H1 (cell line): ENCODE data around the gene TWIST2. TPM values are rescaled to one million over a fixed set of nuclear protein-coding genes. Genes with fewer than 3 reads are reported as not detected.

Experiments
- CTCF ChIA-PET: fragments of 300-600 bp; sonication (Branson Sonifier 250); formaldehyde crosslinking; loops from one replicate; lab custom pipeline; 2021; ENCODE audit not compliant: partially characterized antibody; lab: Charles Lee
- POLR2A ChIA-PET: fragments of 300-600 bp; sonication (Branson Sonifier 250); formaldehyde crosslinking; loops from one replicate; lab custom pipeline; 2021; ENCODE audit warnings: inconsistent platforms; ENCODE audit not compliant: partially characterized antibody; lab: Charles Lee
- DNase-seq, 2 experiments: peaks; one replicate each; pipeline versions ENCODE4 v3.0.0 to v3.0.0-alpha.2; 2010 to 2022; ENCODE audit warnings: low spot score in 2 of 2, low read depth in 1 of 2, mixed read lengths in 1 of 2
- FAIRE-seq: peaks from 2 replicates; lab custom pipeline; 2011; peaks lifted over from hg19 to GRCh38; lab: Jason Lieb, UNC
- H2AFZ ChIP-seq: 2 replicates; pipeline ENCODE4 v1.8.1; 2012; ENCODE audit warnings: low read length, inconsistent platforms
- H2AK5ac ChIP-seq: 2 replicates; pipeline ENCODE4 v1.6.1; 2013; ENCODE audit warnings: low read depth, low read length
- H2BK120ac ChIP-seq: replicated peaks from 2 replicates; pipeline ENCODE3; 2013; ENCODE audit warnings: low read depth, low read length, inconsistent platforms
- H2BK12ac ChIP-seq: 2 replicates; pipeline ENCODE4 v1.6.1; 2013; ENCODE audit warnings: low read depth, low read length
- H2BK15ac ChIP-seq: 2 replicates; pipeline ENCODE4 v1.6.1; 2013; ENCODE audit warnings: low read length
- H2BK20ac ChIP-seq: 2 replicates; pipeline ENCODE4 v1.6.1; 2013; ENCODE audit warnings: low read length
- H2BK5ac ChIP-seq: 2 replicates; pipeline ENCODE4 v1.6.1; 2013; ENCODE audit warnings: low read depth, low read length
- H3K14ac ChIP-seq: 2 replicates; pipeline ENCODE4 v1.6.1; 2013; ENCODE audit warnings: inconsistent platforms; ENCODE audit not compliant: insufficient read length
- H3K18ac ChIP-seq: 2 replicates; pipeline ENCODE4 v1.6.1; 2013; ENCODE audit warnings: low read length; ENCODE audit errors: extremely low read depth
- H3K23ac ChIP-seq: 2 replicates; pipeline ENCODE4 v1.6.1; 2013; ENCODE audit warnings: inconsistent platforms; ENCODE audit not compliant: insufficient read length
- H3K23me2 ChIP-seq: 2 replicates; pipeline ENCODE4 v1.6.1; 2013; ENCODE audit warnings: low read depth, low read length
- H3K27ac ChIP-seq: 2 replicates; pipeline ENCODE4 v1.6.1; 2011; ENCODE audit warnings: low read depth, low read length, inconsistent platforms
- H3K27me3 ChIP-seq, 4 experiments: replicated peaks in 1 of 4; 1 replicate in 1 of 4; 2 replicates in 3 of 4; pipeline versions ENCODE4 v1.6.1 to v1.8.1; 2011 to 2013; ENCODE audit warnings: low read length in 3 of 4, mild to moderate bottlenecking in 3 of 4, inconsistent platforms in 2 of 4, mixed read lengths in 2 of 4, moderate library complexity in 1 of 4; ENCODE audit not compliant: control insufficient read depth in 3 of 4, insufficient read depth in 3 of 4; ENCODE audit errors: extremely low read depth in 1 of 4
- H3K36me3 ChIP-seq, 4 experiments: 2 replicates each; pipeline versions ENCODE4 v1.6.1 to v1.8.1; 2011 to 2013; ENCODE audit warnings: mild to moderate bottlenecking in 4 of 4, low read length in 3 of 4, moderate library complexity in 2 of 4, control low read depth in 1 of 4, inconsistent platforms in 1 of 4; ENCODE audit not compliant: insufficient read depth in 4 of 4, control insufficient read depth in 2 of 4
- H3K4ac ChIP-seq: replicated peaks from 2 replicates; pipeline ENCODE3; 2013; ENCODE audit warnings: low read length, low read depth, mixed read lengths, inconsistent platforms; ENCODE audit not compliant: insufficient read length
- H3K4me1 ChIP-seq, 4 experiments: replicated peaks in 1 of 4; 1 replicate in 1 of 4; 2 replicates in 3 of 4; pipeline versions ENCODE4 v1.6.1 to v1.8.1; 2011 to 2013; ENCODE audit warnings: low read length in 3 of 4, inconsistent platforms in 2 of 4, mixed read lengths in 1 of 4; ENCODE audit not compliant: insufficient read depth in 4 of 4, control insufficient read depth in 3 of 4
- H3K4me2 ChIP-seq, 2 experiments: 2 replicates each; pipeline versions ENCODE4 v1.6.1 to v1.8.1; 2011 to 2013; ENCODE audit warnings: low read depth in 2 of 2, low read length in 2 of 2, control low read depth in 1 of 2, inconsistent platforms in 1 of 2, mild to moderate bottlenecking in 1 of 2; ENCODE audit not compliant: insufficient read depth in 1 of 2
- H3K4me3 ChIP-seq, 4 experiments: fragments of 200-600, 300-600 bp in 1 of 4; sonication (generic), shearing (Covaris generic), sonication (Bioruptor Twin) in 1 of 4; 2 replicates each; pipeline versions ENCODE4 v1.5.1 to v1.8.1; 2011 to 2016; ENCODE audit warnings: low read length in 4 of 4, low read depth in 3 of 4, control low read depth in 2 of 4, inconsistent platforms in 2 of 4, mild to moderate bottlenecking in 2 of 4, mixed read lengths in 1 of 4, moderate library complexity in 1 of 4; ENCODE audit not compliant: insufficient read depth in 2 of 4; ENCODE audit errors: extremely low read depth in 1 of 4
- H3K56ac ChIP-seq: replicated peaks from 2 replicates; pipeline ENCODE3; 2013; ENCODE audit warnings: low read depth, mild to moderate bottlenecking, mixed read lengths, low read length, inconsistent platforms; ENCODE audit not compliant: insufficient read length
- H3K79me1 ChIP-seq: 2 replicates; pipeline ENCODE4 v1.6.1; 2013; ENCODE audit warnings: low read depth, low read length, control low read depth
- H3K79me2 ChIP-seq, 2 experiments: 2 replicates each; pipeline versions ENCODE4 v1.6.1 to v1.8.1; 2012 to 2013; ENCODE audit warnings: low read length in 2 of 2, mild to moderate bottlenecking in 2 of 2, inconsistent platforms in 1 of 2; ENCODE audit not compliant: insufficient read depth in 2 of 2, control insufficient read depth in 1 of 2
- H3K9ac ChIP-seq, 4 experiments: replicated peaks in 1 of 4; 1 replicate in 1 of 4; 2 replicates in 3 of 4; pipeline versions ENCODE4 v1.6.1 to v1.8.1; 2011 to 2013; ENCODE audit warnings: low read depth in 3 of 4, low read length in 3 of 4, control low read depth in 2 of 4, mild to moderate bottlenecking in 2 of 4, moderate library complexity in 2 of 4, inconsistent platforms in 1 of 4; ENCODE audit errors: extremely low read depth in 1 of 4
- H3K9me3 ChIP-seq, 2 experiments: 2 replicates each; pipeline versions ENCODE4 v1.6.1 to v1.8.1; 2012 to 2013; ENCODE audit warnings: mild to moderate bottlenecking in 2 of 2, moderate library complexity in 2 of 2, control low read depth in 1 of 2, inconsistent platforms in 1 of 2, low read depth in 1 of 2, low read length in 1 of 2, mixed read lengths in 1 of 2; ENCODE audit not compliant: insufficient read depth in 2 of 2
- H4K20me1 ChIP-seq, 2 experiments: replicated peaks in 1 of 2; 2 replicates each; pipeline versions ENCODE3 to v1.8.1; 2011 to 2013; ENCODE audit warnings: inconsistent platforms in 2 of 2, low read length in 2 of 2, mild to moderate bottlenecking in 1 of 2; ENCODE audit not compliant: insufficient read depth in 2 of 2, control insufficient read depth in 1 of 2
- H4K5ac ChIP-seq: 2 replicates; pipeline ENCODE4 v1.6.1; 2013; ENCODE audit warnings: low read length, low read depth, mixed read lengths, inconsistent platforms; ENCODE audit not compliant: insufficient read length
- H4K8ac ChIP-seq: 2 replicates; pipeline ENCODE4 v1.8.0; 2013; ENCODE audit warnings: mild to moderate bottlenecking, moderate library complexity, low read length, inconsistent platforms; ENCODE audit not compliant: insufficient read depth; ENCODE audit errors: extremely low read depth
- H4K91ac ChIP-seq: replicated peaks from 2 replicates; pipeline ENCODE3; 2013; ENCODE audit warnings: low read length, mixed read lengths, inconsistent platforms; ENCODE audit not compliant: insufficient read length
- KDM4A ChIP-seq: IDR thresholded peaks from one replicate; pipeline ENCODE4 v1.7.1; 2012; ENCODE audit warnings: low read depth, mild to moderate bottlenecking, moderate library complexity, low read length, inconsistent platforms; ENCODE audit not compliant: severe bottlenecking
- KDM5A ChIP-seq: fragments of 200-600 bp; IDR thresholded peaks from 2 replicates; pipeline ENCODE4 v1.7.1; 2012; ENCODE audit warnings: mild to moderate bottlenecking, low read length, inconsistent platforms, mixed read lengths
- POLR2A ChIP-seq, 2 experiments: IDR thresholded peaks; 1 replicate in 1 of 2; 2 replicates in 1 of 2; pipeline ENCODE4 v1.6.1; 2011; ENCODE audit warnings: low read depth in 2 of 2, low read length in 2 of 2, mild to moderate bottlenecking in 2 of 2; ENCODE audit errors: control extremely low read depth in 1 of 2
- POLR2AphosphoS5 ChIP-seq: IDR thresholded peaks from 2 replicates; pipeline ENCODE4 v1.6.1; 2011; ENCODE audit warnings: low read depth, low read length
- RNF2 ChIP-seq: fragments of 200-900, 300-1000 bp; sonication (generic); IDR thresholded peaks from 2 replicates; pipeline ENCODE4 v1.7.1; 2016; ENCODE audit warnings: borderline replicate concordance, low read depth, mild to moderate bottlenecking, antibody characterized with exemption, low read length; ENCODE audit not compliant: poor library complexity, severe bottlenecking; ENCODE audit errors: missing control alignments
- SIRT6 ChIP-seq: IDR thresholded peaks from one replicate; pipeline ENCODE4 v1.7.1; 2012; ENCODE audit warnings: low read length, inconsistent platforms
- SP1 ChIP-seq: IDR thresholded peaks from 2 replicates; pipeline ENCODE4 v1.6.1; 2011; ENCODE audit warnings: low read depth, low read length
- TBP ChIP-seq: IDR thresholded peaks from 2 replicates; pipeline ENCODE4 v1.6.1; 2011; ENCODE audit warnings: low read depth, low read length, improper control_type of control experiment
- YY1 ChIP-seq: IDR thresholded peaks from 2 replicates; pipeline ENCODE4 v1.6.1; 2011; ENCODE audit warnings: low read depth, mild to moderate bottlenecking, low read length
- WGBS, 2 experiments: shearing (Covaris generic) in 1 of 2; methylation state at CpG; one replicate each; pipeline versions ENCODE4 v1.1.6 to v1.1.7; 2013 to 2015; ENCODE audit warnings: low lambda C conversion rate in 2 of 2, mixed read lengths in 2 of 2, inconsistent platforms in 1 of 2, low coverage in 1 of 2, missing lambda C conversion rate in 1 of 2; ENCODE audit not compliant: insufficient replicate concordance in 2 of 2, insufficient coverage in 1 of 2, insufficient read length in 1 of 2; ENCODE audit errors: extremely low coverage in 1 of 2, missing lambda C conversion rate in 1 of 2; 5-methylcytosine and 5-hydroxymethylcytosine counted together
- polyA plus RNA-seq, 7 experiments: library from polyadenylated mRNA; depleted of rRNA in 3 of 7; stranded (reverse) in 5 of 7; unstranded in 2 of 7; fragments of >200 nt in 5 of 7; fragments of 200-250 nt in 2 of 7; gene quantifications; 1 replicate in 5 of 7; 2 replicates in 1 of 7; 4 replicates in 1 of 7; pipeline versions ENCODE4 v1.2.1 to v1.2.3, GENCODE V29; 2011 to 2013; ENCODE audit warnings: missing spikeins in 2 of 7, mixed read lengths in 2 of 7
- total RNA-seq: library from RNA; stranded (reverse); fragmentation: NEBNext Ultra II Directional; extraction: Animal tissue kit (Norgen Biotek cat#: 25700); gene quantifications from 2 replicates; pipeline ENCODE4 v1.2.1, GENCODE V29; 2021
- TF ChIP-seq, protein P1 (sequence below): IDR thresholded peaks from 2 replicates; pipeline ENCODE4 v1.6.1; 2012; ENCODE audit warnings: inconsistent platforms
- TF ChIP-seq, protein P2 (sequence below), 3 experiments: IDR thresholded peaks; 1 replicate in 2 of 3; 2 replicates in 1 of 3; pipeline versions ENCODE4 v1.5.1 to v1.6.1; 2011; ENCODE audit warnings: low read length in 3 of 3, mild to moderate bottlenecking in 3 of 3, inconsistent platforms in 2 of 3, low read depth in 1 of 3, moderate library complexity in 1 of 3; ENCODE audit not compliant: insufficient read depth in 1 of 3; ENCODE audit errors: control extremely low read depth in 1 of 3

The TWIST2 gene
- total and polyA plus RNA-seq, 2 of the 8 experiments (the other 6 are each of a cell fraction or from before 2014, with no cell fraction given): 2.6 to 4.3 TPM

DNA sequence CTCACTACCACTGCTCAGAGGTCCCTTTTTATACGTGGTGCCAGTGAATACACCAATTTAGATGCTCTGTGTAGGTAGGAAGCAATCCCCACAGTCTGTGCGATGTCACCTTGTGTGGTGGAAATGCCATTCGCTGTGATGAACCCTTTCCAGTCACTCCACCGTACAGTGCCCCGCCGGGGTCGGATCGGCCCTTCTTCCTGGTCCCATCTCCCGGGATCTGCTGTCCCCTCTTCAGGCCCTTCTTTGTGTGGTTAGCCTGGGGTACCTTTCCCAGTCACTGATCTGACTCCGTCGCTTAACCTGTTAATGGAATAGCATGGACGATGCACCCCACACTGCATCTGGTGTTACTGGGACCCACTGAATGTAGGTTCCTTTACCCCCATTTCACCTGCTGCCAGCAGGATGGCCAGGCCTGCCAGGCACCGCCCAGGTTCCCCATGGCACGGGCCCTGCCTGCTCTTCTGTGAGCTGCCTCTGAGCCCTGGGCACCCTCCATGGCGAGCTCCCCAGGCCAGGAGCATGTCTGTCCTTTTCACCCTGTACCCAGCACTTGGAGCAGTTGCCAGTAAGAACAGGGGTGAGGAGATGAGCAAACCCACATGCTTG lies 18.0 kb downstream of the TWIST2 start:
- ChIA-PET POLR2A (no interaction called here), CTCF (no interaction called here)
- H2BK20ac ChIP-seq: no peak overlapping the region
- peaks cover 5% of the 10 kb centered on the region; the same call in 1 of the 2 replicates for H3K23me2 ChIP-seq
- 94% methylated on average over 14 of the region's 15 CpGs; no CpG with 5 or more reads in 1 of the 2 experiments for WGBS, 2 experiments
- H3K36me3 ChIP-seq: no peaks in the 10 kb centered on the region
- H2BK120ac ChIP-seq: no peak overlapping the region
- H3K56ac ChIP-seq: no peak overlapping the region
- H3K9me3 ChIP-seq: no peaks in the 10 kb centered on the region
- no peak overlapping the region for H2AFZ ChIP-seq
- H3K27me3 ChIP-seq: no peaks in the 10 kb centered on the region; a peak in 3 of 7 replicates
- no peak for FAIRE-seq
- H4K91ac ChIP-seq: no peak overlapping the region
- H4K5ac ChIP-seq: no peak overlapping the region
- H2AK5ac ChIP-seq: no peak overlapping the region; the same call in 1 of the 2 replicates
- H3K14ac ChIP-seq: no peak overlapping the region
- no peak overlapping the region for H3K23ac ChIP-seq
- no peak overlapping the region for H3K27ac ChIP-seq
- no peak overlapping the region for H3K18ac ChIP-seq
- H3K79me2 ChIP-seq: no peaks in the 10 kb centered on the region
- H3K4me2 ChIP-seq: no peak overlapping the region
- no peak overlapping the region for H2BK5ac ChIP-seq
- no peak for DNase-seq
- peaks cover 0 to 1% of the 10 kb centered on the region in 2 experiments for H4K20me1 ChIP-seq
- H3K9ac ChIP-seq: no peak overlapping the region
- no peak for TF ChIP-seq KDM4A
- TF ChIP-seq TBP: no peak
- TF ChIP-seq SP1: no peak
- TF ChIP-seq, protein P1, sequence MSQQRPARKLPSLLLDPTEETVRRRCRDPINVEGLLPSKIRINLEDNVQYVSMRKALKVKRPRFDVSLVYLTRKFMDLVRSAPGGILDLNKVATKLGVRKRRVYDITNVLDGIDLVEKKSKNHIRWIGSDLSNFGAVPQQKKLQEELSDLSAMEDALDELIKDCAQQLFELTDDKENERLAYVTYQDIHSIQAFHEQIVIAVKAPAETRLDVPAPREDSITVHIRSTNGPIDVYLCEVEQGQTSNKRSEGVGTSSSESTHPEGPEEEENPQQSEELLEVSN: no peak
- TF ChIP-seq RNF2: no peak
- TF ChIP-seq SIRT6: no peak
- TF ChIP-seq, protein P2, sequence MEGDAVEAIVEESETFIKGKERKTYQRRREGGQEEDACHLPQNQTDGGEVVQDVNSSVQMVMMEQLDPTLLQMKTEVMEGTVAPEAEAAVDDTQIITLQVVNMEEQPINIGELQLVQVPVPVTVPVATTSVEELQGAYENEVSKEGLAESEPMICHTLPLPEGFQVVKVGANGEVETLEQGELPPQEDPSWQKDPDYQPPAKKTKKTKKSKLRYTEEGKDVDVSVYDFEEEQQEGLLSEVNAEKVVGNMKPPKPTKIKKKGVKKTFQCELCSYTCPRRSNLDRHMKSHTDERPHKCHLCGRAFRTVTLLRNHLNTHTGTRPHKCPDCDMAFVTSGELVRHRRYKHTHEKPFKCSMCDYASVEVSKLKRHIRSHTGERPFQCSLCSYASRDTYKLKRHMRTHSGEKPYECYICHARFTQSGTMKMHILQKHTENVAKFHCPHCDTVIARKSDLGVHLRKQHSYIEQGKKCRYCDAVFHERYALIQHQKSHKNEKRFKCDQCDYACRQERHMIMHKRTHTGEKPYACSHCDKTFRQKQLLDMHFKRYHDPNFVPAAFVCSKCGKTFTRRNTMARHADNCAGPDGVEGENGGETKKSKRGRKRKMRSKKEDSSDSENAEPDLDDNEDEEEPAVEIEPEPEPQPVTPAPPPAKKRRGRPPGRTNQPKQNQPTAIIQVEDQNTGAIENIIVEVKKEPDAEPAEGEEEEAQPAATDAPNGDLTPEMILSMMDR (IDR thresholded peaks at IDR 0.05; ENCODE audit: control extremely low read depth in 1 of 3, insufficient read depth in 1 of 3, low read depth in 1 of 3, low read length in 3 of 3): no peak
- no peak for TF ChIP-seq POLR2A (IDR thresholded peaks at IDR 0.05; ENCODE audit: control extremely low read depth in 1 of 2, low read depth in 2 of 2, low read length in 2 of 2)
- TF ChIP-seq YY1: no peak
- TF ChIP-seq KDM5A: no peak
- no peak for TF ChIP-seq POLR2AphosphoS5
- no peak overlapping the region for H3K4ac ChIP-seq
- no peak overlapping the region for H4K8ac ChIP-seq
- H2BK12ac ChIP-seq: no peak overlapping the region
- H2BK15ac ChIP-seq: no peak overlapping the region
- H3K4me3 ChIP-seq: no peak overlapping the region
- no peaks in the 10 kb centered on the region for H3K79me1 ChIP-seq
- peaks cover 4 to 15% (median 11%) of the 10 kb centered on the region in 4 experiments for H3K4me1 ChIP-seq
